K562 (cell line): ENCODE measurements around the gene APOM. TPM values are rescaled to one million over a fixed set of nuclear protein-coding genes. Genes with fewer than 3 reads are reported as not detected.

Experiments used
- ELF4 ChIP-seq: fragments of 450-650 bp; formaldehyde crosslinking; IDR thresholded peaks from 2 replicates; pipeline ENCODE4 v1.4.0; 2022; ENCODE audit warnings: missing genetic modification characterization
- FIP1L1 ChIP-seq: fragments of 200-400 bp; formaldehyde crosslinking; IDR thresholded peaks from 2 replicates; pipeline ENCODE4 v1.6.1; 2018; ENCODE audit warnings: mild to moderate bottlenecking, low read depth, low read length; ENCODE audit not compliant: poor library complexity, severe bottlenecking
- FOS ChIP-seq: IDR thresholded peaks from 3 replicates; pipeline ENCODE4 v1.6.1; 2011; ENCODE audit not compliant: insufficient read length; ENCODE audit errors: extremely low read depth
- GABPB1 ChIP-seq: sonication (generic); formaldehyde crosslinking; IDR thresholded peaks from 2 replicates; pipeline ENCODE4 v1.8.0; 2022; ENCODE audit warnings: mild to moderate bottlenecking, missing genetic modification reagents
- HSF4 ChIP-seq: fragments of 250-450 bp; sonication (Bioruptor Pico); IDR thresholded peaks from 2 replicates; pipeline ENCODE4 v2.1.2; 2022; ENCODE audit warnings: mild to moderate bottlenecking, moderate library complexity, borderline replicate concordance
- ID3 ChIP-seq, 2 experiments: fragments of 250-450 bp in 1 of 2; fragments of 450-650 bp in 1 of 2; sonication (Bioruptor Pico) in 1 of 2; IDR thresholded peaks; 2 replicates each; pipeline versions ENCODE4 v1.6.1 to v1.8.0; 2016 to 2021; ENCODE audit warnings: mild to moderate bottlenecking in 2 of 2, moderate library complexity in 2 of 2, missing compliant biosample characterization in 1 of 2, missing genetic modification characterization in 1 of 2
- LCOR ChIP-seq: sonication (generic); formaldehyde crosslinking; IDR thresholded peaks from 2 replicates; pipeline ENCODE4 v1.8.0; 2022; ENCODE audit warnings: mild to moderate bottlenecking, missing genetic modification reagents
- MAFG ChIP-seq: fragments of 450-650 bp; conservative IDR thresholded peaks from 2 replicates; pipeline ENCODE4 v1.6.1; 2016; ENCODE audit warnings: missing genetic modification characterization, missing compliant biosample characterization
- PML ChIP-seq: IDR thresholded peaks from 2 replicates; pipeline ENCODE4 v1.6.1; 2012; ENCODE audit warnings: low read length, inconsistent platforms
- PPARD ChIP-seq: fragments of 250-450 bp; sonication (Bioruptor Pico); IDR thresholded peaks from 2 replicates; pipeline ENCODE4 v1.8.0; 2022; ENCODE audit warnings: inconsistent platforms, mild to moderate bottlenecking, moderate library complexity
- SP1 ChIP-seq: sonication (generic); formaldehyde crosslinking; IDR thresholded peaks from 2 replicates; pipeline ENCODE4 v1.8.1; 2022; ENCODE audit warnings: mild to moderate bottlenecking, missing genetic modification reagents
- TAF7 ChIP-seq: fragments of 450-650 bp; IDR thresholded peaks from 2 replicates; pipeline ENCODE4 v1.6.1; 2016; ENCODE audit warnings: missing genetic modification characterization, missing compliant biosample characterization
- TFAP4 ChIP-seq: sonication (generic); formaldehyde crosslinking; IDR thresholded peaks from 2 replicates; pipeline ENCODE4 v1.8.0; 2022; ENCODE audit warnings: missing genetic modification reagents, mild to moderate bottlenecking, moderate library complexity, borderline replicate concordance
- THRA ChIP-seq: fragments of 450-650 bp; IDR thresholded peaks from 2 replicates; pipeline ENCODE4 v1.6.1; 2017; ENCODE audit warnings: mild to moderate bottlenecking, moderate library complexity
- ZNF318 ChIP-seq, 2 experiments: fragments of 450-650 bp; IDR thresholded peaks; 2 replicates each; pipeline ENCODE4 v1.6.1; 2016; ENCODE audit warnings: mild to moderate bottlenecking in 2 of 2, borderline replicate concordance in 1 of 2, low read depth in 1 of 2, moderate library complexity in 1 of 2
- polyA plus RNA-seq, 8 experiments: library from polyadenylated mRNA; depleted of rRNA in 4 of 8; stranded (reverse) in 5 of 8; unstranded in 3 of 8; fragments of >200 nt; fragmentation: Nextera tagmentation in 2 of 8; fragmentation: Illumina TruSeq in 1 of 8; extraction: Ambion mirVana in 2 of 8; extraction: Trizol in 1 of 8; gene quantifications; 2 replicates each; pipeline versions ENCODE4 v1.2.1 to v1.2.3, GENCODE V29; 2011 to 2014; ENCODE audit warnings: inconsistent platforms in 1 of 8, missing spikeins in 1 of 8
- total RNA-seq, 7 experiments: library from RNA; depleted of rRNA in 6 of 7; stranded (reverse); fragments of >200 nt in 6 of 7; fragmentation: Illumina TruSeq in 2 of 7; extraction: Trizol in 2 of 7; gene quantifications; 2 replicates each; pipeline versions ENCODE4 v1.2.1 to v1.2.3, GENCODE V29; 2011 to 2021; ENCODE audit warnings: low replicate concordance in 1 of 7

APOM gene
- total and polyA plus RNA-seq, 9 of the 15 experiments (the other 6 are each of a cell fraction or from before 2014, with no cell fraction given): 5.7 to 24.3 (median 10.4) TPM

GRCh38 chr6:31660381-31661261, 4.9 kb downstream of the APOM start, which contains the start of gene C6orf47 (continued):
- TF ChIP-seq ZNF318 (IDR thresholded peaks at IDR 0.05; ENCODE audit: borderline replicate concordance in 1 of 2, low read depth in 1 of 2) (0 out of 4 replicates have a peak, but pooled peaks of 1 of the 2 experiments have one; percentile 17), PML (peak; percentile 90), PPARD (CRISPR knock-in tag) (no peak), LCOR (CRISPR knock-in tag) (peak; percentile 55), THRA (no peak), ELF4 (peak; percentile 36), HSF4 (no peak), GABPB1 (peak; percentile 87), MAFG (tag) (no peak), ID3 (CRISPR knock-in tag; IDR thresholded peaks at IDR 0.05) (no peak), ID3 (tag; IDR thresholded peaks at IDR 0.05) (peak; percentile 78), SP1 (CRISPR knock-in tag) (peak; percentile 86; the same call in 1 of the 2 replicates), FIP1L1 (peak; percentile 89), TFAP4 (CRISPR knock-in tag) (peak; percentile 96), TAF7 (tag) (peak; percentile 55), FOS (no peak)
